GM21360 (cell line): ENCODE results near the gene SLC6A17.

Source experiments
- ATAC-seq: cut with Tn5 transposase; IDR thresholded peaks from one replicate; pipeline ENCODE4 v1.9.1; 2021; ENCODE audit warnings: mild to moderate bottlenecking, moderate library complexity; ENCODE audit not compliant: unreplicated experiment

The SLC6A17 gene

DNA sequence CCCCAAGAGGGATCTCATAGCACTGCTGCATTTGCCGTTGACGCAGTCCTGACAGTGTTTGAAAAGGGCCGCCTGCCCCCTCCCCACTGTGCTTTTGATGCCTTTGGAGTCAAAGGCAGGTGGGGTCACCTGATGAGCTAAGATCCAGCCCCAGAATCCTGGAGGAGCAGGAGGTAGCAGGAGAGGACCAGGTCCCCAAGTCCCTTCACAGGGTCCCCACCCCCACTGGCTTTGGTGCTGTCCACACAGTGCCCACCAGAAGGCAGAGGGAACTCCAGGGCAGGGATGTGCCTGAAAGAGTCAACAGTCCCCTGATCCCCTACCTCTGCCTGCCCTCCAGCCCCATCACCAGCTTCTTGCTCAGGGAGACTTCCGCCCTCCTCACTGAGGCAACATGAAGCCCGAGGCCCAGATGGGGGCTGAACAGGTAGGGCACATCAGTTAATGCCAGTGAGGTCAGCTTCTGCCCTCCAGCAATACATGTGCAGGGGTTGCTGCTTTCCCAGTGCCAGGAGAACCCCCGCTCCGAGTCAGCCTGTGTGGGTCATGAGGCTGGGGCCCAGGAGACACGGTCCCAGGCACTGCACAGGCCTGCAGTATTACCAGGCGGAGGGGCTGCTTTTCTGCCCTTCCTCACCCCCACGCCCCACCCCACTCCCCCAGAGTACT, 51.0 kb downstream of the SLC6A17 start:
- no peak for ATAC-seq

DNA sequence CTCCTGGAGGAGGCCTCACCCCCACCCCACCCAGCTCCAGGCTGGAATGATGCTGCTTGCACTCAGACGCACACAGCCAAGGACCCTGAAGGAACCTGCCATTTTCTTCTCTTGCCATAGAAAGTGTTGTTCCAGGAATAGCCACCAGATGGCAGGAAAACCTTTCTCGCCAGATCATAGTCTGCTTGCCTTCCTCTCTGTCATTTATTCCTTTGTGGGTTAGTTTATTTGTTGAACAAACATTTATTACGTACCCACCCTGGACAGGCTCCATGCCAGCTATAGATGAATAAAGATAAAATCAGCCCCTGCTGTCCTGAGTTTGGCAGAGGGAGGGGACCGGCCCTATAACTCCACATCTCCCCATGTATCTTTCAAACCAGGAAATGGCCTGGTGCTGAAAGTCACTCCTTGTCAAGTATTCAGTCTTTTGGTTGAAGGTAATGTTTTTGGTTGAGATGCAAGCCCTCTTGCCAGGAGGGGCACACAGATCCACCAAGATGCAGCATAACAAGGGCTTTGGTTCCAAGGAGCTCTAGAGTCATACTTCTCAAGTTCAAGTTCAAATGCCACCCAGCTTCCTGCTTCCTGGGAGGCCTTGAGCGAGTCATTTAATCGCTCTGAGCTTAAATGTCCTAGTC, 52.8 kb downstream of the SLC6A17 start:
- ATAC-seq, result no peak

DNA sequence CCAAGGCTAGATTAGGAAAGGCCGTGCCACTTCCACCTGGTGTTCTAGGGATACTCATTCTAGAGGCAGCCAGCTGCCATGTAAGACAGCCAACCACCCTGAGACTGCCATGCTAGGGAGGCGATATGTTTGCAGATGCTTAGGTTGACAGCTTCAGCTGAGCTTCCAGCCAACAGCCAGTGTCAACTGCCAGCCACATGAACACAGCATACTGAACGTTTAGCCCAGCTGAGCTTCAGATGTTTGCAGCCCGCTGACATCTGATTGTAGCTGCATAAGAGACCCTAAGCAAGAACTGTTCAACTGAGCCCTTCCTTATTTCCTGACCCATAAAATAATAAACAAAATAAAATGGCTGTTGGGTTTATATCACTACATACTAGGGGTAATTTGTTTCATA, 54.9 kb downstream of the SLC6A17 start:
- ATAC-seq, result no peak

DNA sequence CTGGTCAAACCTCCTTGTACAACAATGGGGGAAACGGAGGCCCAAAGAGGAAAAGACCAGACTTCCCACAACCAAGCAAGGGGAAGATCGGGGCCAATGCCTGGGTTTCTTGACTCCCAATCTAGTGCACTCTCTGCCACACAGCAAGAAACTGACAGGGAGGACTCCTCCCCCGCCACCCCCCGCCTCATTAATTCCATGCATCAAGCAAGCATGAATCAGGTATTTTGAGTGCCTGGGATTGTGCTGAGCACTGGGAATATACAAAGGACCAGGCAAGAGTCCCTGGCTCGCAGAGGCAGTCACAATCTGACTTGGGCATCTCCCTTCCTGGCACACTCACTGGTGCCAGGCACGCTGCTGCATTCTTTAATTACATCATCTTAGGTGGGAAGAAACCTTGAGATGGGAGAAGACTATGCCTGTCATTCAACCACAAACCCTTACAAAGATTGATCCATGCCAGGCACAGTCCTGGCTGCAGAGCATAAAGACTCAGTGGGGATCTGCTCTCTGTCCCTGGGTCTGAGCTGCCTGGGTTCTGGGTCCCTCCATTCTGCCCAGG, 55.4 kb downstream of the SLC6A17 start:
- ATAC-seq, result no peak

DNA sequence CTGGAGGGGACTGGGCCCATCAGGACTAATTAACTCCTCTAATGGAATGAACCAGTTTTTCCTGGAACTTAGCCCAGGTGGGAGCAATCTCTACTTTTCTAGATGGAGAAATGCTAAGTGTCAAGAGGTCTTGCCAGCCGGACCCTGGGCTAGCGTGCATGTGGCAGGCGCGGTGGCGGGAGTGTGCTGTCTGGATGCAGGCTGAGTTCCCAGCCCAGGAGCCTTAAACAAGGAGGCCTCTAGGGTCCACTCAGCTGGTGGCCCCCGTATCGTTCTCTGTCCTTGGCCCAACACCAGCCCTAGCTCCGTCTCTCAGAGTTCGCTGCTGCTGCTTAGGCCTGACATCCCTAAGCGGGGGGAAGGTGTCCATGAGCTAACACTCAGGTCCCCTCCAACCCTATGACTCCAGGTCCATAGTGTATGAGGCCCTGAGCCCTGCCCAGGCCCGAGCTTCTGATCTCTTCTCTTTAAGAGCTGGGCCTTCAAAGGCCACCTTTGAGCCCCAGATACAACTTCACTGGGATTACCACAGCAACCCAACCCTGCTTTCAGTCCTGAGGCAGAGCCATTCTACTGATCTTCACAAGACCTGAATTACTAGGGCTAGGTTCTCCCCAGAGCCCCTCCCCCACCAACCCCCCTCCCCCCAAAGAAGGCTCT, 56.1 kb downstream of the SLC6A17 start:
- no peak for ATAC-seq

DNA sequence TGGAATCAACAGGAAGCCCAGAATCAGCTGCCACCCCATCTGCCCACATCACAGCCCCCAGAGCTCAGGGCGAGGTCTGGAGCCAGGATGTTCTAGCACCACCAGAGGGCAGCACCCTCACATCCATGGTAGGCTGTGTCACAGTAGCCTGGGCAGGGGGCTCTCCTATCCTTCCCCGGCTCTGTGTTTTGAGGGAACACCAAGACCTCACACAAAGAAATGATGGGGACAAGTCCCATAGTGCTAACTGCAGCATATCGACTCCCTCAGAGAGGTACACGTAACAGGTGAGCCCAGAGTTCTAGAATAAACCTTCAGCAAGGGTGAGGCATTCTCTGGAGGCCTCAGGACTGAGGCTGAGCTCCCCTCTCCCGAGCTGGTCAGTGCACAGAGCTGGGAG, 57.5 kb downstream of the SLC6A17 start:
- ATAC-seq, result no peak

DNA sequence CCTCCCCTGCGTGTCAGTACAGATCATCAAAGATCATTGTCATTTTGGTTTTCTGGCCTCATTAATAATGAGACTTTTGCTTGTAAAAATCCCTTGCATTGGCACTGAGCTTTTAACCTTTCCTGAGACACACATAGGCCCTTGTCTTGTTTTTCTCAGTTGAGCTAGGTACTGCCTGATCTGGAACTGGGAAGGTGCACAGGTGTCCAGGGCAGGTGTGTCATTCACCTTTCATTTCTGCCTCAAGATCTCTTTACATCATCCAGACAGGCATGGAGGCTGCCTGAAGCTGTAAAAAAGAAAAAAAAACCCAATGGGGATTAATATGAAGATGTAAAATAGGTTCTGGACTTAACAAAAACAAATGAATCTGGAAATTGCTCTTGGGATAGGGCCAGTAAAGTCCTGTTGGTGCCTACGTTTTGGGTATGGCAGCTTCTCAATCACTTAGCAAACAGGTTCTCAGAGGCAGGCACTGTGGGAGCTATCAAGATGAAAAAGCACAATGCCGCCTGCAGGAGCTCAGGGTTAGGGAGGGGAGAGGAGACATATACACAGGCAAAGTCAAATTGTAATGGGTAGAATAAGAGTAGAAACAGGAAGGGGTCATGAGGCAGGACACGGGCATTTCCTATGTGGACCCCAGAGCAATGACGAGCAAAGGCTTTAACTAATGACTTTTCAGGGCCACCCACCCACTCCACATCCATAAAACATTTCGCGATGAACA, 58.8 kb downstream of the SLC6A17 start:
- ATAC-seq, result no peak

DNA sequence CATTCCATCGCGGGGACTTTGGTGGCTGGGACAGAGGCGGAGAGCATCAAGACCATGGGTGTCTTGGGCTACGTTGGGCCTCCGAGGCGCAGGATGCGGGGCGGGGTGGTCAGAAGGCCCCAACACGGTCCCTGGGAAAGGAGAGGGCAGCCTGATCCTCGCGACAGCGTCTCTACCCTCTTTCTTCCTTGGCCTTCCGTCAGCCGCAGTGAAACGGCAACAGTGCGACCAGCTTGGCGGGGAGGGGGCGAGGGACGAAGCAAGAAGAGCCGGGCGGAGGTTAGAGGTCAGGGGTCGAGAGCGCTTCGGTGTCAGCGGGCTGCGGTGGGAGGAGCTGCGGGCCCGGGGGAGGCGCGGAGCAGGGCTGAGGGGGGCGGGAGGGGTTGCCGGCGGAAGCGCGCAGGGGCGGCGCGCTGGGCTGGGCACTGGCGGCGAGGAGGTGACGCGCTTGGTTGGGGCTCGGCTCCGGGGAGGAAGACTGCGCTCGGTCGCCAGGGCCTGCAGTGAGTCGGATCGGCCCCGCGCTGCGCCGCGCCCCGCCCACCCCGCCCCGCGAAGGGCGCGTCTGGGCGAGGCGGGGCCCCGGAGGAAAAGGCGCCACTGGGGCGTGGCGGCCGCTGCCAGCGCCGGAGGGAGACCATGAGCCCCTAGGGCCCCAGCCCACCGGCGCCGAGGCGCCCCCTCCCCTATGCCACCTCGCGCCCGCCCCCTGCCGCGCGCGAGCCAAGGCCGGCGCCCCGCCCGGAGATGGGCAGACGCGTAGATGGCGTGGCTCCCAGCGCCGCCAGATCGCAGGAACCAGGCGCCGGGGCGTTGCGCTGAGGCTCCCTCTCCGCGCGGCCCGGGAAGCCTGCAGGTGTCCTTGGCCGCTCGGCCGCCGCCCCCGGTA, 59.7 kb downstream of the SLC6A17 start, which contains the start of gene KCNC4:
KCNC4 (plus strand) TSS at position 600 of the 889 bp plus-strand sequence. CDS start 1,186 bp downstream, outside the sequence.
- ATAC-seq, result peak; percentile 71

DNA sequence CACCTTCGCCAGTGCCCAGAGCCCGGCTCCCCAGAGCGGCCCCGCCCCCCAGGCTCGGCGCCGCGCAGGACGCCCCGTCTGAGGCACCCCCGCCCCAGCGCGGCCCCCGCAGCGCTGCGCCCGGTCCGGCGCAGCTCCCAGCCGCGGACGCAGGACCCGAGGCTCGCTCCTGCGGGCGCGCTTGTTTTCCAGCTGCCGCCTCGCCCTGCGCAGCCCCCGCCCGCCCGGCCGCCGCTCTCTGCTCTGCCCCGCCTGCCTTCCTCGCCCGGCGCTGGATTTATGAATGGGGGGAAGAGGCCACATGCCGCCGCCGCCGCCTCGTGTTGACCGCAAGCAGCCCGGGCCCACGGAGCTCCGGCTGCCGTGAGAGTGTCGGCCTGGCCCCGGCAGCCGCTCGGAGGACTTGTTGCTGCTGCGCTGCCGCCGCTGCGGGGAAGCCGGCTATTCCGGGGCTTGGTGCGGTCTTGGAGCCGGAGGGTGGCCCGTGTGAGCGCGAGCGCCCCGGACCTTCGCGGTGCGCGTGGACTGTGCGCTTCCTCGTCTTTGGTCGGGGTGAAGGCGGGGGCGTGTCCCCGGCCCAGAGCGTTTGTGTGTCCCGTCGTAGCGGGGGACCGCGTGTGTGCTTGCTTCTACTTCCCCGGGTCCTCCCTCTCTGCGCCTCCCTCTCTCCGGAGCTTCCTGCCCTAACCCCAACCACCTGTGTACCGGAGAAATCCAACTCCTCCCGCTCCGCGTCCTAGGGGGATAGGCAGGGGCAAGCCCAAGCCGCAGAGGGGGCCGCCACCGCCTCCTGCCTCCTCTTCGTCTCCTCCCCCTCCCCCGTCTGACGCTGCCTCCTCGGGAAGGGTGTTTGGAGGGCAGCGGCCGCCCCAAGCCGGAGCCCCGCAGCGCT, 60.6 kb downstream of the SLC6A17 start:
- ATAC-seq, result peak; percentile 23

DNA sequence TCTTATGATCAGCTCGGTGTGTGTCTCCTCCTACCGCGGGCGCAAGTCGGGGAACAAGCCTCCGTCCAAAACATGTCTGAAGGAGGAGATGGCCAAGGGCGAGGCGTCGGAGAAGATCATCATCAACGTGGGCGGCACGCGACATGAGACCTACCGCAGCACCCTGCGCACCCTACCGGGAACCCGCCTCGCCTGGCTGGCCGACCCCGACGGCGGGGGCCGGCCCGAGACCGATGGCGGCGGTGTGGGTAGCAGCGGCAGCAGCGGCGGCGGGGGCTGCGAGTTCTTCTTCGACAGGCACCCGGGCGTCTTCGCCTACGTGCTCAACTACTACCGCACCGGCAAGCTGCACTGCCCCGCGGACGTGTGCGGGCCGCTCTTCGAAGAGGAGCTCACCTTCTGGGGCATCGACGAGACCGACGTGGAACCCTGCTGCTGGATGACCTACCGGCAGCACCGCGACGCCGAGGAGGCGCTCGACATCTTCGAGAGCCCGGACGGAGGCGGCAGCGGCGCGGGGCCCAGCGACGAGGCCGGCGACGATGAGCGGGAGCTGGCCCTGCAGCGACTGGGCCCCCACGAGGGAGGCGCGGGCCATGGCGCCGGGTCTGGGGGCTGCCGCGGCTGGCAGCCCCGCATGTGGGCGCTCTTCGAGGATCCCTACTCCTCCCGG, 61.3 kb downstream of the SLC6A17 start:
- no peak for ATAC-seq

DNA sequence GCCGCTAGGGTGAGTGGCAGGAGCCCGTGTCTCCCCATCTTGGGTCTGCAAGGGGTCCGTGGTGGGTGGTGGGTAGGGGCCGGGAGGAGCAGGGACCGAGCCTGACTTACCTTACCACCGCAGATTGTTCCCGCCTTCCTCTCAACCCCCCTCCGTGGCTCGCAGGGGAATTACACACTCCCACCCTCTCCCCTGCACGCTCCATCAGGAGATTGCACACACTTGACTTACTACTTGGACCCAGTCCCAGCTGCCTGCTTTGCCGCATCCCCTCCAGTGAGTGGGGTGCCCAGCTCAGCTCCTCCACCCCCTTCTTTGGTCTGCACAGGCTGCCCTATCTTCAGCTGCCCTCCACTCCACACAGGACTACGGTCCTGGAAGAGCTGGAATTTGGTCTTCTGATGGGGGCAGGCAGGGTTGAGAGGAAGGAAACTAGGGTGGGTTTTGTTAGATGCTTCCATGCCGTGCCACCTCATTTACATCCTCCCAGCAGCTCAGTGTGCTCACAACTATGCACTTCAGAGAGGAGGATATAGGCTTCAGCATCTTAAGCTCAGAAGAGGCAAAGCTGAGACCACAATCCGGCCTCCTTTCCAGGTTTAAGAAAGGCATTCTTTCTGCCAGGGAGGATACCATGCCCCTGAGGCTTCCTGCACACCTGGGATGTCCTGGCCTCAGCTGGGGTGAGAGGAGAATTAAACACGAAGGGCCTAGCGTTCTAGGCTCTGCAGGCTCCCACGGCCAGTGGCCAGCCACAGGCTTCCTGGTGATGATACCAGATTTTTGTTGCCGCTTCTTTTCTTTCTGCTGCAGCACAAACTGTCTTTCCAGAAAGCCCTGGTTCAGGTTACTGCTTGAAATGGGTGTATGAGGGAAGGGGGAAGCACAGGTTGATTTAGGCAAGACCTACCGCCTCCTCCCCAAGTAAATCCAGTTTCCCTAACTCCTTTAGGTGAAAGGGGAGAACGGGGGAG, 62.2 kb downstream of the SLC6A17 start:
- ATAC-seq, result no peak

DNA sequence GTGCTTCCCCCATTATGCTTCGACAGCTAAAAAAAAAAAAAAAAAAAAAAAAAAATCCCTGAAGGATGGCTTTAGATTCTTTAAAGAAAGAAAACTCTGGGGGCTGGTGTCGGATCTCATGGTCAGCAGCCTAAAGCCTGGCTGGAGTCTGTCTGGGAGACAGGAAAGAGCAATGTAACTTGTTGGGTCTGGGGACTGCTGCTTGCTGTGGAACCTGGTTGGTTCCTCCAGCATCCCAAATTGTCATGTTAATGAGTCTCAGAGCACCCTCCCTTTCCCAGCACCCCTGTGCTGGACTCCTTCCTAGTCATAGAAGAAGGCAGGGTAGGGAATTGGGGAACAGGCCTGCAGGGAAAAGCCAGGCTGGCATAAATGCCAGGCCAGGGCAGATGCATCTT, 62.8 kb downstream of the SLC6A17 start:
- ATAC-seq, result no peak

DNA sequence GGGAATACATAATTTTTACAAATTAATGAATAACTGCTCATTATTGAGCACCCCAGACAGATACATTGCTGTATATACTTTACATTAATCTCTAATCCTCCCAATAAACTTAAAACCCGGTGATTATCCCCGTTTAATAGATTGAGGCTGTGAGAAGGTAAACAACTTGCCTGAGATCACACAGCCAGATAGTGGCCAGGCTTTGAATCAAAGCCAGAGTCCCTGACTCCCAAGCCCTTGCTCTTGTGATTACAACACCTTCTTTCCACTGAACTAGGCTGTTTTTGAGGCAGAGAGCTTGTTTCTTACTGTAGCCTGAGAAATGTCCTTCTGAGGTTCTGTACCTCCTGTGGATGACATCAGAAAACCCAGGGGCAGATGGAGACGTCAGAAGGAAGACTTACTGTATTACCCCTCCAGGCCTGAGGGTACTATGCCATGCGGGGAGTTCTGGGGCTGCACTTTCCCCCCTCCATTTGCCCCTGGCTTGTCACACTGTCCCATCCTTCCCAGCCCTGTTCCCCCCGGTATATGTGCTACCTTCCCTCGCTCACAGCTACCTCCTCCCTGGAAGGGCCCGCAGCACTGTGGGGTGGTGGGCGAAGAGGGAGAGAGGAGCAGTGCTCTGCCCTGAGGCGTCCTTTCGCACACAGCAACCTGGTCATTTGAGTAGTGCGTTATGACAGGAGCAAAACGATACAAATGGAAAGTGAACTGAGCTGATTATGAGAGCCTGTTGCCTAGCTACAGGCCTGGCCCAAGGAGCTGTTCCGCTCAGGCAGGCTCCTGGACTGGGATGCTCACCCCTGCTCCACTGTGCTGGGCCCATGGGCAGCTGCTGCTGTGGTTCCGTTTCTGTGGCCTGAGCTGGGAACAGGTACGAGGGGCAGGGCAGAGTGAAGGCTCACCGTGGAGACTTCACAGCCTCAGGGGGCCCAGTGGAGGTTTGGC, 64.4 kb downstream of the SLC6A17 start:
- ATAC-seq, result no peak

DNA sequence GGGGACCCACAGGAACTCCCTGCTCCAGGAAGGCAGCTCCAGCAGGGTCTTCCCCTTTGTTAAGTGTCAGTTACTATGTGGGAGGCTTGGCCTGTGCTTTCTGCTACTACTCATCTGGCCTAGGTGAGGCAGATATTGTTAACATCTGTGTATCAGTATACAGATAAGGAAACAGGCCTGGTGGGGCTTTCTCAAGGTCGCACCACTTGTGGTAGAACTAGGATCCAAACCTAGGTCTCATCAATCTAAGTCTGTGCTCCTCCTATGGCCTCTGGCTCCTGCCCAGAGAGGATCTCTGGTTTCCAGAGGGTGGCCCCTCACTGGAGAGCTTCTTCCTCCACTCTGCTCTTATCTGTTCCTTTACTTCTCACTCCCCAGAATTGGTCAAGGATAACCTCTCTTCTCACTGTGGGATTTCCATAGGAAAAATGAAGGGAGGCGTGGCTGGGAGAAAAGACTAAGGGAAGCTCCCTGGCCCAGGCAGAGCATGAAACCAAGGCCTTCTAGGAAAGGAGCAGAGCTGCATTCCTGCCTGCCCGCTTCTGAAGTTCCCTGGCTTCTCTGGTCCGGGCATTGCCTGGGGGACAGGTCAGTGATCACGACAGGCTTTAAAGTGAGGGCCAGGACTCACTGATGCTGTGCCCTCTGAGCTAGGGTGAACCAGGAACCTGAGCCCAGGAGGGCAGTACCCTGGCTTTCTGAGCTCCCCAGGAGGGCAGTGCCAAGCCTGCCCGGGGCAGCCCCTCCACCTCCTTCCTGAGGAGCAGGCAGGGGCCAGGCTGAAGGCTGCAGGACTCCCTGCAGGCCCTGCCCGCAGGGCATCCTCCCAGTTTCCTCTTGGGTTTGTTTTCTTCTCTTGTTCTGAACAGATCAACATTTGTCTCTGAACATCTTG, 65.6 kb downstream of the SLC6A17 start:
- no peak for ATAC-seq

DNA sequence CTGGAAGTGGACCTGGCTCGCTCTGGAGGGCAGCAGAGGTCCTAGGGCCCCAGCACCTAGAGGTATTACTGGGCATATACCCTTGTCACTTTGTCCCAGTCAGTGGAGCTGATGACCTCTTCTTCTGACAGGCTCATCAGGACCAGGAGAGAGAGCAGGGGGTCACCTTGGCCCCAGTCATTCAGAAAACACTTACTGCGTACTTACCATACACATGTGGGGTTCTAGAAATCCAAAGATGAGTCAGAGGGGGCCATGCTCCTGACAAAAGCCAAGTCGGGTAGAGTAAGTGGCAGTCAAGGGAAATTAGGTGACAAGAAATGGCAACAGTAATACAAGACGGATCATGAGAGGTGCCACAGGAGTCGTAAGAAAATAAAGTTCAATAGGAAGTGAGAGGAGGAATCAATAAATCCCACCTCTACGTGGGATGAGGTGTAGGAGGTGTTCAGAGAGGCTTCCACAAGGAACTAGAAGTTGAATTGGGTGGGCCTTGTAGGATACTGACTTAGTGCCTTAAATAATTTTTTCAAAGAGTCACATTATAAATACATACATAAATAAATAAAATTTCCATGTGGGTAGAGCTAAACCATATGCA, 66.7 kb downstream of the SLC6A17 start:
- ATAC-seq, result no peak
